Kidney (tissue), 14 donors: ENCODE data around the gene GABRB1. TPM values are rescaled to one million over a fixed set of nuclear protein-coding genes. Genes with fewer than 3 reads are reported as not detected.

Experiments used
- DNase-seq, 5 donors: peaks; one replicate each; pipeline ENCODE4 v3.0.0-alpha.2; 2013 to 2020
- FAIRE-seq: peaks from 2 replicates; lab custom pipeline; 2012; peaks lifted over from hg19 to GRCh38; lab: Jason Lieb, UNC
- H3K27ac ChIP-seq, 2 donors: one replicate each; pipeline ENCODE4 v1.7.0; 2013; ENCODE audit warnings: low read depth in 2 of 2, low read length in 2 of 2, inconsistent platforms in 1 of 2
- H3K27me3 ChIP-seq: one replicate; pipeline ENCODE4 v1.7.1; 2013; ENCODE audit warnings: low read length, inconsistent platforms; ENCODE audit not compliant: control insufficient read depth, insufficient read depth
- H3K36me3 ChIP-seq, 3 donors: one replicate each; pipeline versions ENCODE4 v1.7.0 to v1.7.1; 2013; ENCODE audit warnings: low read length in 3 of 3, control low read depth in 1 of 3, inconsistent platforms in 1 of 3; ENCODE audit not compliant: insufficient read depth in 3 of 3, control insufficient read depth in 2 of 3
- H3K4me1 ChIP-seq, 3 donors: one replicate each; pipeline versions ENCODE4 v1.7.0 to v1.7.1; 2013; ENCODE audit warnings: low read length in 3 of 3, inconsistent platforms in 1 of 3, low read depth in 1 of 3; ENCODE audit not compliant: control insufficient read depth in 2 of 3, insufficient read depth in 2 of 3
- H3K4me3 ChIP-seq, 3 donors: one replicate each; pipeline versions ENCODE4 v1.7.0 to v1.8.1; 2013; ENCODE audit warnings: low read length in 3 of 3, control low read depth in 1 of 3, inconsistent platforms in 1 of 3
- H3K9ac ChIP-seq, 3 donors: one replicate each; pipeline versions ENCODE4 v1.7.0 to v1.7.1; 2013; ENCODE audit warnings: low read length in 3 of 3, control low read depth in 1 of 3, inconsistent platforms in 1 of 3
- H3K9me3 ChIP-seq, 3 donors: one replicate each; pipeline versions ENCODE4 v1.7.0 to v1.7.1; 2013; ENCODE audit warnings: low read length in 3 of 3, control low read depth in 1 of 3, inconsistent platforms in 1 of 3; ENCODE audit not compliant: control insufficient read depth in 2 of 3, insufficient read depth in 1 of 3
- CTCF ChIP-seq: IDR thresholded peaks from 3 replicates; pipeline ENCODE4 v1.5.1; 2012; ENCODE audit warnings: mild to moderate bottlenecking, moderate library complexity, borderline replicate concordance; ENCODE audit not compliant: insufficient read depth; ENCODE audit errors: extremely low read depth
- intact Hi-C: fragments of 100-400 bp; cut with DNase I; formaldehyde crosslinking; loops from one replicate; pipeline ENCODE4 v1.11.1; 2022
- polyA plus RNA-seq: library from polyadenylated mRNA; stranded (reverse); fragments of 350-450 nt; fragmentation: Illumina TruSeq; extraction: RNeasy Lipid Tissue Mini Kit (QIAGEN cat#74804); gene quantifications from one replicate; pipeline ENCODE4 v1.2.3, GENCODE V29; 2014; ENCODE audit warnings: low read depth, low replicate concordance; ENCODE audit not compliant: insufficient read depth
- total RNA-seq: library from RNA; stranded (reverse); fragmentation: NEBNext Ultra II Directional; extraction: Animal tissue kit (Norgen Biotek cat#: 25700); gene quantifications from one replicate; pipeline ENCODE4 v1.2.1, GENCODE V29; 2021
- donor health status: control.
- donor health status: control.
- donor health status: control.
- donor health status: control.
- donor health status: control.
- donor health status: DM: yes; HTN: yes; CAD: no.
- donor health status: Normal renal cell carcinoma (clear cell type).

The GABRB1 gene
- total and polyA plus RNA-seq, 2 donors from 2014 or later, result 0.79 to 0.82 TPM

GRCh38 chr4:47110546-47111132, 79.3 kb downstream of the GABRB1 start:
- no peak for TF ChIP-seq CTCF

DNA sequence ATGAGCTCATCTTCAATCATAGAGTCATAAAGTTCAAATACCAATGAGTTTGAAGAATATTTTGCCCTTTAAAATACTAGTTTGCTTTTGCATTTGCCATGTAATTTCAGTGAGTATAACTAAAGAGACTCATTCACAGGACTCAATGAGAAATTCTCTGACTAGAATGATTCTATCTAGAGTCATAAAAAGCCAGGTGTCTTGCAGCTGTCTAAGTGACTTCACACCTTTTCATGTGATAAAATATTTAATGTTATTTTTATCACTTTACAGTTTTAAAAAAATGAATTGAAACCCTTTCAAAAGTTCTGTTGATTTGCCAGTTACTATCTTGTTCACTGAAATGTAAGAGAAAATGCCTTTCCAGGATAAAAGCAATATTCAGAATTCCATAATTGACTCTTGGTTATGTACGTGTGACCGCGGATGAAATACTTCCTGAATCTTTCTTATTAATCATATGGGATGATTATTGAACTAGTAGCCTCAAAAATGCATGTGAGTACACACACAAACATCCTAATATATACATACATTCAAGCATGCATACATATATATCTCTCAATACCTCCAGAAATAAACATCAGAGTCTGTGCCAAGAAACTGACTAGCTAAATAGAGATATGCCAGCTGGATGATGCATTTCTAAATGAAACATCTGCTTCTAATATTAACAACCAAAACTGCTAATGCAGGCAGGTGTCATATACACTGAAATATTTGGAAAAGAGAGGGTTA, 87.0 kb downstream of the GABRB1 start:
- H3K4me3 ChIP-seq, result no peak overlapping the region
- DNase-seq, result no peak
- FAIRE-seq, result no peak
- H3K27me3 ChIP-seq, result no peaks in the 10 kb centered on the region
- H3K9me3 ChIP-seq, result no peaks in the 10 kb centered on the region
- no peaks in the 10 kb centered on the region for H3K4me1 ChIP-seq
- intact Hi-C loops, result no loop called here
- H3K9ac ChIP-seq, result no peak overlapping the region
- H3K27ac ChIP-seq, result no peak overlapping the region
- TF ChIP-seq CTCF, result no peak
- H3K36me3 ChIP-seq, result no peaks in the 10 kb centered on the region

More at GRCh38 chr4:47110546-47111132, 79.3 kb downstream of the GABRB1 start:
- Histone ChIP-seq H3K4me1 (no peaks in the 10 kb centered on the region), H3K9ac (no peak overlapping the region), H3K9me3 (no peaks in the 10 kb centered on the region), H3K4me3 (no peak overlapping the region), H3K27me3 (no peaks in the 10 kb centered on the region), H3K36me3 (no peaks in the 10 kb centered on the region), H3K27ac (no peak overlapping the region)
- intact Hi-C loops, result no loop called here
- DNase-seq, result no peak
- FAIRE-seq, result peak; percentile 13

DNA sequence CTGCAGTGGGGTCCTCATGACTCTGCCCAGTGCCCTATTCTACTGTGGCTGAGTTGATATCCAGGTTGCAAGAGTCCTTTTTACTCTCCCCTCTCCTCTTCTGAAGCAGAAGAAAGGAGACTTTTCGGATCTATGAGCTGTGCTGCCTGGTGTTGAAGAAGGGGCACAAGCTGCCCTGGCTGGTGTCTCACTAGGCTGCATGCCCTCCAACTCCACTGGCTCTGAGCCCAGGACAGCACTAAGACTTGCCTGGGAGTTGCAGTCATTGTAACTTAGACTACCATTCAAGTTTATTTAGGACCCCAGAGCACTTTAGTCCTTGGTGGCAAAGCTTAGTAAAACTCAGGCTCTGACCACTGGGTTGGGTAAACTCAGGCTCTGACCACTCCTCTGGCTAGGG, 89.4 kb downstream of the GABRB1 start:
- Histone ChIP-seq H3K36me3 (no peaks in the 10 kb centered on the region), H3K9ac (no peak overlapping the region), H3K4me1 (no peaks in the 10 kb centered on the region), H3K27ac (no peak overlapping the region), H3K4me3 (no peak overlapping the region), H3K27me3 (no peaks in the 10 kb centered on the region), H3K9me3 (no peaks in the 10 kb centered on the region)
- FAIRE-seq, result no peak
- TF ChIP-seq CTCF, result no peak
- DNase-seq, result no peak
- intact Hi-C loops, result no loop called here
